Activated CD8-positive, alpha-beta T cell treated with anti-CD3 and anti-CD28 coated beads, Interleukin-2, amount 10 ng/mL, durations not matched to agents 7 days and 5 days (primary cell): ENCODE data around the gene C1QTNF8. TPM values are rescaled to one million over a fixed set of nuclear protein-coding genes. Genes with fewer than 3 reads are reported as not detected.
"Not testable (repeated sequence)": the region's sequence is repeated elsewhere in the genome, so short reads cannot be mapped to it uniquely, and the experiment has no call there.

ENCODE experiments used
- ATAC-seq: fragments of 150-1000 bp; cut with Tn5 transposase; one replicate; pipeline ENCODE4 v1.10.0; 2021; ENCODE audit warnings: moderate library complexity
- CTCF ChIA-PET: fragments of 350-600 bp; sonication (Branson Sonifier 250); formaldehyde crosslinking; loops from one replicate; lab custom pipeline; 2021; ENCODE audit warnings: antibody characterized with exemption; lab: Charles Lee
- POLR2A ChIA-PET: fragments of 350-600 bp; sonication (Branson Sonifier 250); formaldehyde crosslinking; loops from one replicate; lab custom pipeline; 2021; ENCODE audit warnings: antibody characterized with exemption; lab: Charles Lee
- DNase-seq: peaks from one replicate; pipeline ENCODE4 v3.0.0-alpha.2; 2020
- H3K27ac Mint-ChIP-seq: one replicate; pipeline ENCODE4 v1.8.0; 2021; ENCODE audit warnings: mild to moderate bottlenecking, mixed read lengths
- H3K27me3 Mint-ChIP-seq: one replicate; pipeline ENCODE4 v1.8.0; 2021; ENCODE audit warnings: low read depth, mixed read lengths
- H3K36me3 Mint-ChIP-seq: one replicate; pipeline ENCODE4 v1.8.0; 2021; ENCODE audit warnings: low read depth, mixed read lengths
- H3K4me1 Mint-ChIP-seq: one replicate; pipeline ENCODE4 v1.8.0; 2021; ENCODE audit warnings: low read depth, mixed read lengths
- H3K4me3 Mint-ChIP-seq: one replicate; pipeline ENCODE4 v1.8.0; 2021; ENCODE audit warnings: mild to moderate bottlenecking, mixed read lengths
- H3K9me3 Mint-ChIP-seq: one replicate; pipeline ENCODE4 v1.8.0; 2022; ENCODE audit warnings: mixed read lengths; ENCODE audit not compliant: insufficient read depth
- total RNA-seq, 2 experiments: library from RNA; stranded (reverse); gene quantifications; one replicate each; pipeline ENCODE4 v1.2.3, GENCODE V29; 2021

Gene C1QTNF8
- total RNA-seq, 2 experiments from 2014 or later: not detected

- H3K4me1 Mint-ChIP-seq: no peaks in the 10 kb centered on the region
- POLR2A ChIA-PET: no interaction called here
- ATAC-seq (no peak), DNase-seq (no peak)
- H3K9me3 Mint-ChIP-seq: peaks cover 3% of the 10 kb centered on the region
- H3K27ac Mint-ChIP-seq: no peak overlapping the region
- peaks cover 6% of the 10 kb centered on the region for H3K36me3 Mint-ChIP-seq
- H3K4me3 Mint-ChIP-seq: no peak overlapping the region
- no peaks in the 10 kb centered on the region for H3K27me3 Mint-ChIP-seq
- CTCF ChIA-PET: no interaction called here
These were observed 7.5 kb downstream of the C1QTNF8 start for GRCh38 chr16:1088295-1089170.

DNA sequence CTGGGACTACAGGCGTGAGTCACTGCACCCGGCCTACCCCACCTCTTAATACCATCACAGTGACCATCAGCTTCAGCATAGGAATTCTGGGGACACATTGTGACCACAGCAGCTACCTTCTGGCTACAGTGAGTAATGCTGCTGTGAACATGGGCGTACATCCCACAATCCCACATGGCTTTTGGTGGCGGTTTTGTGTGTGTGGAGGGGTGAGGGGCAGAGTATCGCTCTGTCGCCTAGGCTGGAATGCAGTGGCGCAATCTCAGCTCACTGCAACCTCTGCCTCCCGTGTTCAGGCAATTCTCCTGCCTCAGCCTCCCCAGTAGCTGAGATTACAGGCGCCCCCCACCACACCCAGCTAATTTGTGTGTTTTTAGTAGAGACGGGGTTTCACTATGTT is 9.6 kb downstream of the C1QTNF8 start:
- POLR2A ChIA-PET, H3K9me3 Mint-ChIP-seq, H3K27me3 Mint-ChIP-seq, ATAC-seq, DNase-seq, H3K36me3 Mint-ChIP-seq, H3K4me1 Mint-ChIP-seq, H3K4me3 Mint-ChIP-seq, CTCF ChIA-PET, H3K27ac Mint-ChIP-seq: not testable (repeated sequence)

GRCh38 chr16:1084971-1085370 is 11.1 kb downstream of the C1QTNF8 start:
- DNase-seq: no peak
- Mint-ChIP-seq H3K27ac (no peak overlapping the region), H3K9me3 (peaks cover 3% of the 10 kb centered on the region), H3K4me1 (no peaks in the 10 kb centered on the region), H3K4me3 (no peak overlapping the region), H3K27me3 (no peaks in the 10 kb centered on the region), H3K36me3 (no peaks in the 10 kb centered on the region)
- ChIA-PET CTCF (no interaction called here), POLR2A (no interaction called here)
- no peak for ATAC-seq

GRCh38 chr16:1082952-1083675 is 12.9 kb downstream of the C1QTNF8 start:
- Mint-ChIP-seq H3K9me3 (peaks cover 3% of the 10 kb centered on the region), H3K36me3 (no peaks in the 10 kb centered on the region), H3K4me1 (no peaks in the 10 kb centered on the region), H3K4me3 (no peak overlapping the region), H3K27me3 (no peaks in the 10 kb centered on the region), H3K27ac (no peak overlapping the region)
- ChIA-PET POLR2A (no interaction called here), CTCF (no interaction called here)
- ATAC-seq (no peak), DNase-seq (no peak)

- POLR2A ChIA-PET: no interaction called here
- CTCF ChIA-PET: no interaction called here
These were observed 13.6 kb downstream of the C1QTNF8 start for GRCh38 chr16:1082266-1082951.

DNA sequence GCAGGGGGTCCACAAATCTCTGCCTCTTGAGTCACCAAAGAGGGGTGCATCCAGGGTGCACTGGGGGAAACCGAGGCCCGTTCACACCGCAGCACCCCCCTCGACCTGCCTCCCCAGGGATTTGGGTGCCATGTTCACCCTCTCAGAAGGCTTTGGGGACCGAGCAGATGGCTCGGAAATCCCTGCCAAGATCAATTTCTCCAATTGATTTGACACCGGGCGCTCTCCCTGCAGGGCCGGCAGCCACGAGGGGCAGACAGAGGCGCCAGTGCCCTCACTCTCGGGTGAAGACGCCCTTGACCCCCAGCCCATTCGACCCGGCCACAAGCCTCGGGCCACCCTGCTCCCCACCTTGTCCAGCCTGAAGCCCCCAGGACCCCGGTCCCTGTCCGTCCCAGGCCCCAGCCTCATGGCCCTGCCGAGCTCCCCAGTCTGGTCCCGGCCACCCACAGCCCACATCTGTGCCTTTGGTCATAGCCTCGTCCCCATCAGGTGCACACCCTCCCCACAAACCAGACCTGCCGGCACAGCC is 14.2 kb downstream of the C1QTNF8 start:
- Mint-ChIP-seq H3K27me3 (no peaks in the 10 kb centered on the region), H3K4me3 (no peak overlapping the region), H3K9me3 (peaks cover 3% of the 10 kb centered on the region), H3K27ac (no peak overlapping the region), H3K4me1 (no peaks in the 10 kb centered on the region), H3K36me3 (no peaks in the 10 kb centered on the region)
- ChIA-PET POLR2A (no interaction called here), CTCF (no interaction called here)
- no peak for ATAC-seq
- no peak for DNase-seq

More at GRCh38 chr16:1082266-1082951, 13.6 kb downstream of the C1QTNF8 start:
- DNase-seq: no peak
- ATAC-seq: no peak
- no peaks in the 10 kb centered on the region for H3K36me3 Mint-ChIP-seq
- H3K27ac Mint-ChIP-seq: no peak overlapping the region
- H3K4me3 Mint-ChIP-seq: no peak overlapping the region
- H3K4me1 Mint-ChIP-seq: no peaks in the 10 kb centered on the region
- H3K27me3 Mint-ChIP-seq: no peaks in the 10 kb centered on the region
- peaks cover 3% of the 10 kb centered on the region for H3K9me3 Mint-ChIP-seq

- Mint-ChIP-seq H3K36me3 (no peaks in the 10 kb centered on the region), H3K9me3 (peaks cover 3% of the 10 kb centered on the region), H3K4me1 (no peaks in the 10 kb centered on the region), H3K27me3 (no peaks in the 10 kb centered on the region), H3K4me3 (no peak overlapping the region), H3K27ac (no peak overlapping the region)
- ATAC-seq (no peak), DNase-seq (no peak)
- ChIA-PET POLR2A (no interaction called here), CTCF (no interaction called here)
These were observed 15.0 kb downstream of the C1QTNF8 start for GRCh38 chr16:1080801-1081733.

DNA sequence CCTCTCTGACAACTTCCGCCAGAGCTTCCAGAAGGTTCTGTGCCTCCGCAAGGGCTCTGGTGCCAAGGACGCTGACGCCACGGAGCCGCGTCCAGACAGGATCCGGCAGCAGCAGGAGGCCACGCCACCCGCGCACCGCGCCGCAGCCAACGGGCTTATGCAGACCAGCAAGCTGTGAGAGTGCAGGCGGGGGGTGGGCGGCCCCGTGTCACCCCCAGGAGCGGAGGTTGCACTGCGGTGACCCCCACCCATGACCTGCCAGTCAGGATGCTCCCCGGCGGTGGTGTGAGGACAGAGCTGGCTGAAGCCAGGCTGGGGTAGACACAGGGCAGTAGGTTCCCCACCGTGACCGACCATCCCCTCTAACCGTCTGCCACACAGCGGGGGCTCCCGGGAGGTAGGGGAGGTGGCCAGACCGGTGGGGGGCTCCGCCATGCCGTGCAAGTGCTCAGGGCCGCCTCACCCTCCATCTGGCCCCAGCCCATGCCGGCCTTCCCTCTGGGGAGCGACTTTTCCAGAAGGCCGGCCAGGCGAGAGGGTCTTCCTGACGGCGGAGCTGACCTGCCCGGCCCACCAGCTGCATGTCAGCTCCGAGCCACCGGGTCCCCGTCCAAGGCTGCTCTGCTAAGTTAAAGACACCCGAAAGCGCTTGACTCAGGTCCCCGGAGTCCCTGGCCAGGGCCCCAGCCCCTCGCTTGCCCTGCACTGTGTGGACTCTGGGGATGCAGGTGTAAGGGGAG is 16.1 kb downstream of the C1QTNF8 start:
- Mint-ChIP-seq H3K9me3 (no peaks in the 10 kb centered on the region), H3K4me1 (no peaks in the 10 kb centered on the region), H3K4me3 (no peak overlapping the region), H3K36me3 (no peaks in the 10 kb centered on the region), H3K27ac (no peak overlapping the region), H3K27me3 (no peaks in the 10 kb centered on the region)
- DNase-seq: no peak
- ATAC-seq: no peak
- CTCF ChIA-PET: no interaction called here
- POLR2A ChIA-PET: no interaction called here

DNA sequence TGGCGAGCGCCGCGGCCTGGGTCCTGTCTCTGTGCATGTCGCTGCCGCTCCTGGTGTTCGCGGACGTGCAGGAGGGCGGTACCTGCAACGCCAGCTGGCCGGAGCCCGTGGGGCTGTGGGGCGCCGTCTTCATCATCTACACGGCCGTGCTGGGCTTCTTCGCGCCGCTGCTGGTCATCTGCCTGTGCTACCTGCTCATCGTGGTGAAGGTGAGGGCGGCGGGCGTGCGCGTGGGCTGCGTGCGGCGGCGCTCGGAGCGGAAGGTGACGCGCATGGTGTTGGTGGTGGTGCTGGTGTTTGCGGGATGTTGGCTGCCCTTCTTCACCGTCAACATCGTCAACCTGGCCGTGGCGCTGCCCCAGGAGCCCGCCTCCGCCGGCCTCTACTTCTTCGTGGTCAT is 16.7 kb downstream of the C1QTNF8 start:
- no peak overlapping the region for H3K4me3 Mint-ChIP-seq
- ChIA-PET POLR2A (no interaction called here), CTCF (no interaction called here)
- H3K27ac Mint-ChIP-seq: no peak overlapping the region
- H3K27me3 Mint-ChIP-seq: no peaks in the 10 kb centered on the region
- H3K9me3 Mint-ChIP-seq: no peaks in the 10 kb centered on the region
- DNase-seq (no peak), ATAC-seq (no peak)
- H3K4me1 Mint-ChIP-seq: no peaks in the 10 kb centered on the region
- no peaks in the 10 kb centered on the region for H3K36me3 Mint-ChIP-seq

DNA sequence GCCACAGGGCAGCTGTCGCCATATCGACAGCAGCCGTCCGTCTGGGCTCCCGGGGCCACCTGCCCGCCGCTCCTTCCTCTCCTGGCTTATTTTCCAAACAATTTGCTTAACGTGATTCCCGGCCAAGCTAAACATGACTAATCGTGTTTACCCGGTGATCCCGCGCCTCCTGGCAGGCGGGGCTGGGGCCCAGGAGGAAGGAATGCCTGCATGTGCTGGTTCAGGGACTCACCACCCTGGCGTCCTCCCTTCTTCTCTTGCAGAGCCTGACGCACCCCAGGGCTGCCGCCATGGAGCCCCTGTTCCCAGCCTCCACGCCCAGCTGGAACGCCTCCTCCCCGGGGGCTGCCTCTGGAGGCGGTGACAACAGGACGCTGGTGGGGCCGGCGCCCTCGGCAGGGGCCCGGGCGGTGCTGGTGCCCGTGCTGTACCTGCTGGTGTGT is 17.4 kb downstream of the C1QTNF8 start:
- DNase-seq: no peak
- no peaks in the 10 kb centered on the region for H3K4me1 Mint-ChIP-seq
- ATAC-seq: no peak
- no peaks in the 10 kb centered on the region for H3K9me3 Mint-ChIP-seq
- no peaks in the 10 kb centered on the region for H3K27me3 Mint-ChIP-seq
- ChIA-PET POLR2A (no interaction called here), CTCF (no interaction called here)
- H3K27ac Mint-ChIP-seq: no peak overlapping the region
- no peaks in the 10 kb centered on the region for H3K36me3 Mint-ChIP-seq
- no peak overlapping the region for H3K4me3 Mint-ChIP-seq
